NCI-H1694 (cell line): ENCODE data around the gene RGS17.
"Not testable (repeated sequence)": the region's sequence is repeated elsewhere in the genome, so short reads cannot be mapped to it uniquely, and the experiment has no call there.

ENCODE experiments used
- DNase-seq: peaks from one replicate; lab custom pipeline; 2025; lab: John Stamatoyannopoulos, UW

The RGS17 gene

DNA sequence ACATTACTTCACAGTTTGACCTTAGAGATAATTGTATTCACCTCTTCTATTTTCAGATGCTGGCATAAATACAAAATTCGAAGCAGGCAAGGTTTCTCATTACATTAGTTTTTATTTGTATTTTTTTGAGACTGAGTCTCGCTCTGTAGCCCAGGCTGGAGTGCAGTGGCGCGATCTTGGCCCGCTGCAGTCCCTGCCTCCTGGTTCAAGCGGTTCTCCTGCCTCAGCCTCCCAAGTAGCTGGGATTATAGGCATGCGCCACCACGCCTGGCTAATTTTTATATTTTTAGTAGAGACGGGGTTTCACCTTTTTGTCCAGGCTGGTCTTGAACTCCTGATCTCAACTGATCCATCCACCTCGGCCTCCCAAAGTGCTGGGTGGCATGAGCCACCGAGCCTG is 145.8 kb downstream of the RGS17 start:
- not testable (repeated sequence) for DNase-seq

GRCh38 chr6:152984513-152984872 is 146.6 kb downstream of the RGS17 start:
- no peak for DNase-seq

GRCh38 chr6:152983637-152984512 is 147.2 kb downstream of the RGS17 start:
- peak; percentile 42 for DNase-seq

- peak; percentile 91 for DNase-seq
Measured at GRCh38 chr6:152982904-152983636, 148.0 kb downstream of the RGS17 start, which contains the start of gene FBXO5. Gene FBXO5 (minus strand): TSS chr6:152983041. CDS start chr6:152982959, 82 bp downstream.

GRCh38 chr6:152981989-152982903 is 148.8 kb downstream of the RGS17 start:
- DNase-seq, result no peak

GRCh38 chr6:152981219-152981618 is 149.9 kb downstream of the RGS17 start:
- no peak for DNase-seq

- DNase-seq, result no peak
Measured at GRCh38 chr6:152980656-152981055, 150.4 kb downstream of the RGS17 start.

- DNase-seq, result no peak
Measured at GRCh38 chr6:152979116-152979515, 152.0 kb downstream of the RGS17 start.

GRCh38 chr6:152978058-152978457 is 153.0 kb downstream of the RGS17 start:
- DNase-seq, result no peak

- no peak for DNase-seq
Measured at GRCh38 chr6:152977556-152977955, 153.5 kb downstream of the RGS17 start.

DNA sequence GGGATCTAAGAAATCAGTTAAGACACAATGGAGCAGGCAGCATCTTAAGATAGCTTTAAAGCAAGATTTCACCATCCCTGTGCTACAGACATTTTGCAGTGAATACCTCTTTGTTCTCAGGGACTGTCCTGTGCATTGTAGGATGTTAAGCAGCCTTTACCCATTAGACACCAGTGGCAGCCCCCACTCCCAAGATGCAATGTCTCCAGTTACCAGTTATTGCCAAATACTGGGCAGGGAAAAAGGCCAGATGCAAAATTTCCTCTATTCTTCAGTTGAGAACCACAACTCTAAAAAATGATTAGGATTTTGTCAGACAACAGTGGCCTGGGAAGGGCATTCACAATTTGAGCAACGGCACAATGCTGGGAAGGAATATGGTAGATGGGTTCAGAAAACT is 154.3 kb downstream of the RGS17 start:
- no peak for DNase-seq

GRCh38 chr6:152975204-152975915 is 155.7 kb downstream of the RGS17 start:
- no peak for DNase-seq

DNA sequence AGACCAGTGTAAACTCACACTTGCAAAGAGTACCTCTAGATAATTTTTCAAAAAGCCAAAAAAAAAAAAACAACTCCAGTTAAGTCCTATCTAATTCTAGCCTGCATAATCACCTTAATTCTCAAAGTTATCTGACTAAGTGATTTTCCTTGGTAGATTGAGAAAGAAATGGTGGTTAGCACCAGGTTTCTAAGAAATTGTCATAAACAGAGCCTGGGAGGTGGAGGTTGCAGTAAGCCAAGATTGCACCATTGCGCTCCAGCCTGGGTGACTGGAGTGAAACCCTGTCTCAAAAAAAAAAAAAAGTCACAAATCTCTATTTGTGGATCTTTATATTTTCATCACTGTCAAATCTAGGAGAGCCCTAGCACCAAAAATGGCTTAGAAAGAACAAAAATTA is 157.2 kb downstream of the RGS17 start:
- DNase-seq, result no peak

GRCh38 chr6:152969688-152970418 is 161.2 kb downstream of the RGS17 start:
- no peak for DNase-seq

GRCh38 chr6:152966168-152966894 is 164.8 kb downstream of the RGS17 start:
- not testable (repeated sequence) for DNase-seq

- DNase-seq, result no peak
Measured at GRCh38 chr6:152959333-152959732, 171.7 kb downstream of the RGS17 start.

DNA sequence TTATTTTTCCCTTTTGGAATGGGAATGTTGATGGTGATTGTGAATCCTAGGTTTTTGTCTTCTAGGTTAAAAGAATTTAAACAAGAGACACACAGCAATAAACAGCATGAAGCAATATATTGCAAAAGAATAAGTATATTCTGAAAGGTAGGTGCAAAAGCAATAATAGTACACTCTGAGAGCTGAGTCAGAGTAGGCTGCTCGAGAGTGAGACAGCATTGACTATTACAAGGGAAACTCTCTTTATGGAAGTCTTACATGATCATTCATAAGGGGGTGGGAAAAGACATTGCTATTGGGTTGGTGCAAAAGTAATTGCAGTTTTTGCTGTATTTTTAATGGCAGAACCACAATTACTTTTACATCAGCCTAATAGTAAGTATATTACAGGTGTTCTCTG is 173.3 kb downstream of the RGS17 start:
- DNase-seq, result no peak
